GM21529 (cell line): ENCODE results near the gene RIOK2.
A peak's percentile ranks its signal among the peaks of the same experiment; 100 is the strongest.
"Not testable (repeated sequence)": the region's sequence is repeated elsewhere in the genome, so short reads cannot be mapped to it uniquely, and the experiment has no call there.

Experiments
- ATAC-seq: cut with Tn5 transposase; IDR thresholded peaks from one replicate; pipeline ENCODE4 v1.9.1; 2021; ENCODE audit not compliant: unreplicated experiment

Gene RIOK2

DNA sequence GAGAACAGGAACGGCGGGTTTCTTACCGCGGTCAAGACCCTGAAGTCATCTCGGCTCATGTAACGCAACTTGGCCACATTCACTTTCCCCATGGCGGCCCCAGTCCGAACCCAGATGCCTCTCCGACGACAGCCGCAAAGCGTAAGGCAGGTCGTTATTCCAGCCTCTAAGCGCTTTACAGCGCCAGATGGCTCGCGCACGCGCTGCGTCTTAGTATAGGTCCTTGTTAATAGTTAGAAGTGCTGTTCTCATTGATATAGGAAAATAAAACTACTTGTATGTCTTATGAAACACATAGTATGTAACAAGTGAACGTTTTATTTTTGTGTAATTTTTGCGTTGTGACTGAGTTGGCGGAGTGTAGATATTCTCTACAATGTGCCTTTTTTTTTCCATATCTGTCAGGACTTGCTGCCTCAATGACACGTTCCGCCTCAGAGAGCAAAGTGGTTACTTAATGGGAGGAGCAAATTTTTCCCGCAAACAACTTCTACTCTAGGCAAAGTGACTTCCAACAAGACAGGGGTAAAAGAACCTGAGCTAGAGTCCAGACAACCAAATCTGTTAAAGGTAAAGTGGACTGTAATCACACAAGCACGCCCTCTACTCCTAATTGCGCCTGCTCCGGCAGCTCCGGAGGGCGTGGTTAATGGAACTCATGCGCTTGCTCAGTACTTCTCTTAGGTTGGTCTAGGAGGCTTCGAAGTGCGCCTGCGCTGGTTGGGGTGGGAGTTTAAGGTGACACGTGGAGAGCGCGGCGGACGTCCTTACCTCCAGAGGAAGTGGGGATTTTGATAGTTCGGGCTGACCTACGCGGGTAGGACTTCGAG, at the start of gene RIOK2:
RIOK2 (minus strand) TSS at position 148 of the 830 bp plus-strand sequence; CDS start at position 92, 56 bp downstream.
- ATAC-seq: peak; percentile 92

DNA sequence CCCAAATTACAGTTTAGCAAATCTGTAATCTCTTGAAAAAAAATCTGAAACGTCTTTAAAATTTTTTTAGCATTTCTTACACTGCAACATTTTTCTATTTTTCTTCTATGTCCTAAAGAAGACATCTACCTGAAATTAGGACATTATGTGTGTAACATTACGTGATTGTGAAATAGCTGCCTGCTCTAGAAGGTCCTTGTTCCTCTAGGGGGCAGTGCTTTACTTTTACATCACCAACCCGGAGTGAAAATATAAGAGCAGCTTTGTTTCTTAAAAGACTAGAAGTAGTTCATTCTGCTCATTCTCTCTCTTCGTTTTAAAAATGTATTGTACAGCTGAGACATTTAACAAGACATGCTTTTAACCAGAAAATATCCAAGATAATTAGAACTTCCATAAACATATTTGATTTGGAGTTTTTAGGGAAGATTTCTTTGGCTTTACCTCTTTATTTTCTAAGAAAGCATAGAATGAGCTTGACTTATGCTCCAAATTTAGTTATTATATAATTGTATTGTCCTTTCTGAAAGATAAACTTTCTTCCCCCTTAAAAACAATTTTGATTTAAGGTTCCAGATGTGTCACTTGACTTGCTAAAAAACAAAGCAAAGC, 48.1 kb upstream of the RIOK2 start:
- ATAC-seq: peak; percentile 97

DNA sequence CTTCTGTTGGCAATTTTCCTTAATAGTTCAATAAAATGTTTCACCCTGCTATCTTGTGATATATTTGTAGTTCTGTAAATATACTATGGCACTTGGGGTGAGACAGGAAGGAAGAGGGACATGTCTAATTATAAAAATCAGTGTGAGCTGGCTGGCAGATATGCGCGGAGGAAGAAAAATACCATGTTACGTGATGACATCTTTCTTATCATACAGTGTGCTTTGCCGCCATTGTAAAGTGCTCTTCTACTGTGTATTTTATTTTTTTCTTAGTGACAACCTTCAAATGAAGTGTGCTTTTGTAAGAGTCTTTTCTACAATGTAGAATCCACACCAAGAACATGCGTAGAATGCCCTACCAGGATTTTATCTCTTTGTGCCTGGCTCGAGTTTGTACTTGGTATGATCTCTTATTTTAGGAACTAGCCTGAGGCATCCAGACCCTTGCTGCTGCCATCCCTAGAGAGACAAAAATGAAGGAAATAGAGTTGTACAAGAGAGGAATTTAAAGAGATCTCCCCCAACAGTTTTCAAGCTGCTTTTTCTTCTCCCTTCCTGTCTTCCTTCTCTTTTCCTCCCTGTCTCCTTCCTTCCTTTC, 46.7 kb upstream of the RIOK2 start:
- ATAC-seq: no peak

DNA sequence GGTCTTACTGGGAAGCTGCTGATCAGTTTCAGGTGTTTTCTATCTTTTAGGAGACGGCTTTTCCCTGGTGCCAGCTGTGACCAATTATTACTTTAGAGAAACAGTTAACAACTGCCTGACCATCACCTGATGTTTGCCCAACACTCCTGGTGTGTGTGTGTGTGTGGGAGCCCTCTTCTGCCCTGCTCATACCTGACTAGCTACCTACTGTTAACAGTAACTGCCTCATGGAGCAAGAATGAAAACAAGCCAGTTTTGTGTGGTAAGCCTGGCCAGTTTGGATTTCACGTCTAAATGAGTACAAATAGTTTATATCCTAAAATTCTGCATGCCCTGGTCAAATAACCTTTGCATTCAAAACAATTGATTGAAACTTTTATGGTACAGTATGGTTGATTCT, 46.1 kb upstream of the RIOK2 start:
- ATAC-seq: no peak

DNA sequence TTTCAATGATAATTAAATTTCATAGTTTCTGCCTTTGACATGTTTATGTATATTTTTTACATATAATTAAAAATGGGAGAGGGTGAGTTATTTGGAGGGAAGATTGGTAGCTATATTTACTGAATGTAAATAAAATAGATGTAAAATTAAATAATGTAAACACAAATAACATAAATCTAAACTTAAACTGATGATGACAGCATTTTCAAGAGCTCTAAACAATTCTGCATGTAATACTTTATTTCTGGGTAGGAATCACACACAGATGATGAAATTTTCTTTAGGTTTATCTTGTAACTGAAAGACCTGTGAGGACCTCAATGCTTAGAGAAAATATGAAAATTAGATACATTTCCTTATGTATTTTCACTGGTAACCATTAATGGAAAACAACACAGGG, 42.2 kb upstream of the RIOK2 start:
- no peak for ATAC-seq

DNA sequence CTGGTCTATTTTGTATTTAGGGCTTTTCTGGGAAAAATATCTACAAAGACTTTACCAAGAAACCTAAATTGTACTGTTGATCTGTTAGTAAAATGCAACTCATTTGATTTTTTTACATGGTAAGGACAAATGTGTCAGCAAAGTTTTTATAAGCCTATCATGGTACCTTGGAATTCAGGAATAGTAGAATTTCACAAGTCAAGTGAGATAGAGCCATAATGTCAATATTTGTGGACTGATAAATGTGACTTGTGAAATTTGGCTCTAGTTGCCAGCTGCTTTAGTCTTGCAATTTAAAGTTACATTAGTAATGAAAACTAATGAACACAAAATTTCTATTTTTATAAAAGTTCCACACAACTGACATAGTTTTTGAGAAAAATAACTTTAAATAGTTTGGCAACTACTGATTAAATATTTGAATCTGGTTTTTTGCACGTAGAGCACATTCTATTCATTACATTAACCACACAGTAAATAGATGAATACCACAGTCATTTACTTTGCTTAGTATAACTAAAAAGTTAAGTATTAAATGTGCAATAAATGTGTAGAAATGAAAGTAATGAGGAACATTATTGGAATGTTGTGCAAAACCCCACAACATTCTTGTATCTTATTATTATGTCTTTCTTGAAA, 41.2 kb upstream of the RIOK2 start:
- ATAC-seq: no peak

DNA sequence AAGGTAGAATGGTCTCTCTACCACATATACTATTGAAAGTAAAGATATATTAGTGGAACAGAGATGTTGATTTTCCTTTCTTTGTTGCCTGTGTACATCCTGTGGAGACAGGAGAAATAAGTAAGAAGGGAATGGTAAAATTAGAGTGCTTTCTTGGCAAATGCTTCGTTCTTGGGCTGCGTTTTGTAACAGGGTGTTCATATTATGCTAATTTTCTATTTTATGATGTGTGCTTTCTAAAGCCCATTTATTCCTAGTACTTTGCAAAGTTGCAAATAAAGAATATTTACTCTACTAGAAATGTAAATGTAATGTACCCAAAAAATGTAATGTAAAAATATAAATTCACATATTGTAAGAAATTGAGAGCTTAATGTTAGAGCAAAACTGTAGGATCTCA, 40.5 kb upstream of the RIOK2 start:
- no peak for ATAC-seq

DNA sequence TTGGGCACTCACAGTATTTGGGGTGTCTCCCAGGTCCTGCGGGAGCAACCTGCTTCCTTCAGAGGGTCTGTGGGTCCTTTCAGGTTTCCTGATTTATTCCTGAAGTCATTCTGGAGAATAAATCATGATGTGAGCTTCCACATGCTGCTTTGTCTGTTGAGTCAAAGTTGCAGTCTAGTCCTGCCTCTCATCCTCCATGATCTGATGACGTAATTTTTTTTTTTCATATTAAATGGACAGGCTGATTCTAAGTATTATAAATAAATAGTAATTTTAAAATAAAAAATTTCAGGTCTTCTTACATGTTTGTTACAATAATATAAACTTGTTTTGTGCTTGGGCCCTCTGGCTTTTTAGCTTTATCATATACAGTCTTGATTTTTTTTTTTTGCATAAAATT, 26.3 kb upstream of the RIOK2 start:
- no peak for ATAC-seq

DNA sequence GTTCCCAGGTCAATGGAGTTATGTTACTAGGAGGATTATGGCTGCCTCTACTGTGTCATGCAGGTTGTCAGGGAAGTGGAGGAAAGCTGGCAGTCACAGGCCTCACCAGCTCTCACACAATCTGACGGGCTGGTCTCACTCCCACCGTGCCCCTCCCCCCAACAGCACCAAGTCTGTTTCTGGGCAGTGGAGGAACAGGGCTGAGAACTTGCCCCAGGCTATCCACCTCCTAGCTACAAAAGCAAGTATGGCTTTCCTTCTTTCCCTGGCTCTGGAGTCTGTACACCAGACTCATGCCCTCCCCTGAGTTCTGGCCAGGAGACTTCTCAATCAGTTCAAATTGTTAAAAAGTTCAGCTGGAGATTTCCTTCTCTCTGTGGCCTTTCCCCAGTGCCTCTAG, 25.7 kb upstream of the RIOK2 start:
- ATAC-seq: no peak

DNA sequence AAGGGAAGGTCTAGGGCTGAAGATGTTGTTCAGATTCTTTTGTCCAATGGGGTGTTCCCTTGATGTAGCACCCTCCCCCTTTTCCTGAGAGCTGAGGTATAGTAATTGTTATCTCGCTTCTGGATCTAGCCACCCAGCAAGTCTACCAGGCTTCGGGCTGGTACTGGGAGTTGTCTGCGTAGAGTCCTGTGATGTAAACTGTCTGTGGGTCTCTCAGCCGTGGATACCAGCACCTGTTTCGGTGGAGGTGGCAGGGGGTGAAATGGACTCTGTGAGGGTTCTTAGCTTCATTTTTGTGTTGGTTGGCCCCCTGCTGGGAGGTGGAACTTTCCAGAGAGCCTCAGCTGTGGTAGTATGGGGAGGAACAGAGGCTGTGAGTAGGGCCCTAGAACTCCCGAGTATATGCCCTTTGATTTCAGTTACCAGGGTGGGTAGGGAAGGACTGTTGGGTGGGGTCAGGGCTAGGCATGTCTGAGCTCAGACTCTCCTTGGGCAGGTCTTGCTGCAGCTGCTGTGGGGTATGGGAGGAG, 25.2 kb upstream of the RIOK2 start:
- no peak for ATAC-seq

DNA sequence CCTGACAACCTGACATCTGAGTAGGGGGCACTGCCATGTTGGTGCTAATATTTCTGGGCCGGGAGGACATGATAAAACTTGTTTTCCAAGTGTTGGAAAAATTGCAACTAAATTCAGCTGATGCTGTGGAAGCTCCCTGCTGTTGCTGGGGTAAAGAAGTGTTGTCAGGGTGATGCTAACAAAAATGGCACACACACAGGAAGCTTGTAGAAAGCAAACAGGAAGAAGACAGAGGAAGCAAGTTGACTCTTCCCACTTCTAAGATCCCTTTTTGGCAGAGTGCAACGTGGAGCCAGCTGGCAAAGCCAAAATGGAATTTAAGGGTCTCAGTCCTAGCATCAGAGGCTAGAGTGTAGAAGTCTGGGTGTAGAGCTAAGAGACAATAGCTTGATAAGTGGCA, 11.3 kb upstream of the RIOK2 start:
- ATAC-seq: no peak

DNA sequence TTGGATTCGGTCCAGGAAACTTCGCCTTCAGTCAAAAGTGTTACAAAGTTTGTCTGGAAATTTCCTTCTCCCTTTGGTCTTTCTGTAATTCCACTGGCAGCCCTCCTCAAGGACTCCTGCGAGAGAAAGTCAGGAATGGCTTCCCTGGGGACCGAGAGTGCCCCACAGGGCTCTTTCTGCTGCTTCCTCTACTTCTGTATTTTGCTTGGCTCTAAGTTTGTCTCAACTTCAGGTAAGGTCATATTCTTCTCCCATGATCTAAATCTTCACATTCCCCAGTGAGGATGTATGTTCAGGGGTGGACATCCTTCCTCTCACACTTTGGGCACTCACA, 10.3 kb upstream of the RIOK2 start:
- ATAC-seq: peak; percentile 5

DNA sequence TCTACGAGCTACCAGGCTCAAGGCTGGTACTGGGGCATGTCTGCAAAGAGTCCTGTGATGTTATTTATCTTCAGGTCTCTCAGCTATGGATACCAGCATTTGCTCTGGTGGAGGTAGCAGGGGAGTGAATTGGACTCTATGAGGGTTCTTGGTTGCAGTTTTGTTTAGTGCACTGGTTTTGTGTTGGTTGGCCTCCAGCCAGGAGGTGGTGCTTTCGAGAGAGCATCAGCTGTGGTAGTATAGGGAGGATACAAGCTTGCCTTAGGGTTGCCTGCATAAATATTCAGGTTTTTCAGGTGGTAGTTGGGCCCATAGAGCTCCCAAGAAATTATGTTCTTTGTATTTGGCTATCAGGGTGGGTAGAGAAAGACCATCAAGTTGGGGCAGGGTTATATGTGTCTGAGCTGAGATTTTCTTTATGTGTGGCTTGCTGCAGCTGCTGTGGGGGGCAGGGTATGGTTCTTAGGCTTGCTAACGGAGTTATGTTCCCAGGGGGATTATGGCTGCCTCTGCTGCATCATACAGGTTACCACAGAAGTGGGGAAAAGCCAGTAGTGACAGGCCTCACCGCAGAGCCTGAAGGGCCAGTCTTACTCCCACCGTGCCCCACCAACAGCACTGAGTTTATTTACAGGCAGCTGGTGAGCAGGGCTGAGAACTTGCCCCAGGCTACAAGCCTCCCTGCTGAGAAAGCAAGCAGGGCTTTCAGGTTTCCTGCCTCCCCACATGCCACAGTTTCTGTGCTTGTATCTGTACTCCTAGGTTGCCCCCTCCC, 9.7 kb upstream of the RIOK2 start:
- peak; percentile 78 for ATAC-seq

DNA sequence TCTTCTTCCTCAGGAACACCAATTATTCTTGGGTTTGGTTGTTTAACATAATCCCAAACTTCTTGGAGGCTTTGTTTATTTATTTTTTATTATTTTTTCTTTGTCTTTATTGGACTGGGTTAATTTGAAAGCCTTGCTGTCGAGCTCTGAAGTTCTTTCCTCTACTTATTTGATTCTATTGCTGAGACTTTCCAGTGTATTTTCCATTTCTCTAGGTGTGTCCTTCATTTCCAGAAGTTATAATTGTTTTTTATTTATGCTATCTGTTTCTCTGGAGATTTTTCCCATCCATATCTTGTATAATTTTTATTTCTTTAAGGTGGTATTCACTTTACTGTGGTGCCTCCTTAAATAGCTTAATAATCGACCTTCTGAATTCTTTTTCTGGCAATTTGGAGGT, 8.8 kb upstream of the RIOK2 start:
- ATAC-seq: no peak

DNA sequence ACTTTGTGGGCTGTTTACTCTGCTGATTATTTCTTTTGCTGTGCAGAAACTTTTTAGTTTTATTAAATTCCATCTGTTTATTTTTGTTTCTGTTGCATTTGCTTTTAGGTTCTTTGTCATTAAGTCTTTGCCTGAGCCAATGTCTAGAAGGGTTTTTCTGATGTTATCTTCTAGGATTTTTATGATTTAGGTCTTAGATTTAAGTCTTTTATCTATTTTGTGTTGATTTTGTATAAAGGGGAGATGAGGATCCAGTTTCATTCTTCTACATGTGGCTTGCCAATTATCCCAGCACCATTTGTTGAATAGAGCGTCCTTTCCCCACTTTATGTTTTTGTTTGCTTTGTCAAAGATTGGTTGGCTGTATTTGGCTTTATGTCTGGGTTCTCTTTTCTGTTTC, 6.5 kb upstream of the RIOK2 start:
- not testable (repeated sequence) for ATAC-seq

DNA sequence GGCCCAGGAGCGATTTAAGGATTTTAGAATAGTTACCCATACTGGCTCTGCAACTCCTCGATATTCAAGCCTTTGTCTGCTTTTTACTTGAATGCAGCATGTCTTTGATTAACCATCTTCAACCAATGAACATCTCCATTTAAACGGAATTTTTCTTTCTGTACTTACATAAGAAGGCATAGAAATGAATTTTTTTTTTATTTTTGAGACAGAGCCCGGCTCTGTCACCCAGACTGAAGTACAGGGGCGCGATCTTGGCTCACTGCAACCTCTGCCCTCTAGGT, 825 bp upstream of the RIOK2 start:
- no peak for ATAC-seq

DNA sequence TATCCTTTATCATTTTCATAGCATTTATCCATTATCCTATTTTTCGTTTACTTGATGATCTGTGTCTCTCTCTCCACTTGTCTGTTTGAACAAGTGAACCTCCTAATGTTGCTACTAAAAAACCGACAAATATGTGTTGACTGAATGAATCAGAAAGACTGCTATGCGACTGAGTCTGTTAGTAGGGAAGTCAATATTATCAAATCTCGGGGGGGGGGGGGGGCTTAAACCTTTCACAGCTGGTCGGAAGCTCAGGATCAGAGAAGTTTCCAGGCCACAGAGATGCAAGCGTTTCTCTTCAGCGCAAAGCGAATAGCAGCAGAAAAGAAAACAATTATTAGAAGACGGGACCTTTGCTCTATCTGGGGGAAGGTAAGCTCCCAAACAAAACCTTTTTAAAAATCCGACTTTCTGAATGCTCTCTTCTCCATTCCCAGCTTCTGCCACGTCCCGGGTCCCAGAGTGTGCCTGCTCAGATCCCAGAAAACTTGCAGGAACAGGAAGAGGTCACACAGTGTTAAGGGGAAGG, 412 bp downstream of the RIOK2 start:
- ATAC-seq: no peak

DNA sequence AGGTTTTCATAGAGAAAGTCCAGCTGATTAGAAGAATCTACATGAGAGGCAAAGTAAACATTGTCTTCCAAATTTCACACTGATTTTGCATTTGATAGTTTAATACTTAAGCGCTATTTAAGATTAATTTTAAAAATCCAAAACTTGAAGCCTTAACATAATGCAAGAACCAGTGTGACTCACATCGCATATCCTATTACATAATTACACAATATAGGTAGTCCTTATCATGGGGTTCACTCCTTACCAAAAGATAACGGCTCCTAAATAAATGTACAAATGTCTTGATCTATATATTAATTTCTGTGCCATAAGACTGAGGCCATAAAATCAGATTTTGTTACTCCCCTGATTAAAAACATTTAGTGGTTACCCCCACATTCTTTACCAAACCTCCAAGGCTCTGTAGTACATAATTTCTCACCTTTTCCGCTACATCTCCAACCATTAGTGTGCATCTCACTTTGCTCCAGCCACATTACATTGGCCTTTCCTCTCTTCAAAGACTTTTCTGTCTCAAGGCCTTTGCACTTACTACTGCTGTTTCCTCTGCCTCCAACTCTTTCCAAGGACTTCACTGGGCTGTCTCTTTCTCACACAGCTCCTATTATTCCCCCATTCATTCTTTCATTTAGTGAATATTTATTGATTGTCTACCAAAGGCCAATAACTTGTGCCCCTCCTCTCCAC, 1.0 kb downstream of the RIOK2 start:
- ATAC-seq: no peak

DNA sequence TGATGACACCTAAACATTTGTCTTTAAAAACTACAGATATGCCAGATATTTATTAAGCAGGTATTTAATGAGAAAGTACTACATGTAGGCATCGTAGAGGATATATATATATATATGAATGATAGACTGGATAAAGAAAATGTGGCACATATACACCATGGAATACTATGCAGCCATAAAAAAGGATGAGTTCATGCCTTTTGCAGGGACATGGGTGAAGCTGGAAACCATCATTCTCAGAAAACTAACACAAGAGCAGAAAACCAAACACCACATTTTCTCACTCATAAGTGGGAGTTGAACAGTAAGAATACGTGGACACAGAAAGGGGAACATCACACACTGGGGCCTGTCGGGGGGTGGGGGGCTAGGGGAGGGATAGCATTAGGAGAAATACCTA, 3.6 kb downstream of the RIOK2 start:
- ATAC-seq: not testable (repeated sequence)

DNA sequence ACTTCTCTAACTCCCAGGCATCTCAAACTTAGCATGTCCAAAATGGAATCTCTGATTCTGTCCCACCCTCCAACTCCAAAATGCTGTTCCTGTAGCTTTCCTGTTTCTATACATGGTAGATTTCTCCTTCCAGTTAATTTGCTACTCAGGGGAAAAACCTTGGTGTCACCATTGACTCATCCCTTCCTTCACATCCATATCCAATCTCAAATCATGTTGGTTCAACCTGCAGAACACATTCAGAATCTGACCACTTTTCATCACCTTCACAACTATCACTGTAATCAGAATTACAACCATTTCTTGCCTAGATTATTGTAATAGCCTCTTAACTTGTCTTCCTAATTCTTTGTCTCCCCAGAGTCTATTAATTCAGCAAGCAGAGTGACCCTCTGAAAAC, 10.8 kb downstream of the RIOK2 start:
- no peak for ATAC-seq
